Small intestine (tissue), 7 donors: Measurements from ENCODE around the gene PPOX. TPM values are rescaled to one million over a fixed set of nuclear protein-coding genes. Genes with fewer than 3 reads are reported as not detected.

Experiments used
- DNase-seq, 2 donors: peaks; one replicate each; pipeline versions ENCODE4 v3.0.0 to v3.0.0-alpha.2; 2013
- FAIRE-seq: peaks from 2 replicates; lab custom pipeline; 2012; peaks lifted over from hg19 to GRCh38; lab: Jason Lieb, UNC
- H3K27ac ChIP-seq, 3 donors: one replicate each; pipeline ENCODE4 v1.5.1; 2013; ENCODE audit warnings: low read length in 2 of 3, mild to moderate bottlenecking in 2 of 3, control low read depth in 1 of 3, inconsistent platforms in 1 of 3, low read depth in 1 of 3, moderate library complexity in 1 of 3
- H3K27me3 ChIP-seq, 3 donors: one replicate each; pipeline ENCODE4 v1.6.1; 2013; ENCODE audit warnings: low read length in 3 of 3, inconsistent platforms in 1 of 3; ENCODE audit not compliant: control insufficient read depth in 3 of 3, insufficient read depth in 3 of 3
- H3K36me3 ChIP-seq, 3 donors: one replicate each; pipeline ENCODE4 v1.6.1; 2013; ENCODE audit warnings: low read length in 3 of 3, inconsistent platforms in 1 of 3, low read depth in 1 of 3, mild to moderate bottlenecking in 1 of 3, moderate library complexity in 1 of 3; ENCODE audit not compliant: control insufficient read depth in 3 of 3, insufficient read depth in 2 of 3
- H3K4me1 ChIP-seq, 3 donors: one replicate each; pipeline ENCODE4 v1.6.1; 2013; ENCODE audit warnings: low read length in 2 of 3, inconsistent platforms in 1 of 3, low read depth in 1 of 3, mild to moderate bottlenecking in 1 of 3, moderate library complexity in 1 of 3; ENCODE audit not compliant: control insufficient read depth in 3 of 3, insufficient read depth in 2 of 3
- H3K4me3 ChIP-seq, 3 donors: one replicate each; pipeline ENCODE4 v1.5.1; 2013; ENCODE audit warnings: low read length in 3 of 3, control low read depth in 1 of 3, inconsistent platforms in 1 of 3, low read depth in 1 of 3, mild to moderate bottlenecking in 1 of 3, moderate library complexity in 1 of 3
- H3K9me3 ChIP-seq, 2 donors: one replicate each; pipeline ENCODE4 v1.6.1; 2013; ENCODE audit warnings: low read depth in 1 of 2, low read length in 1 of 2; ENCODE audit not compliant: control insufficient read depth in 2 of 2, insufficient read depth in 1 of 2
- WGBS, 3 donors: extraction: QIAGEN DNeasy Blood & Tissue Kit; methylation state at CpG; one replicate each; pipeline ENCODE4 v1.1.7; 2013; 5-methylcytosine and 5-hydroxymethylcytosine counted together
- polyA plus RNA-seq, 4 donors: library from polyadenylated mRNA; stranded (reverse) in 3 of 4; unstranded in 1 of 4; fragments of 200-250 nt in 3 of 4; fragments of 120-200 nt in 1 of 4; gene quantifications; one replicate each; pipeline versions ENCODE4 v1.2.1 to v1.2.3, GENCODE V29; 2013
- donor health status: healthy with polysubstance abuse.
- donor health status: control.
- donor health status: control.
- donor health status: Bipolar disorder and iron deficiency.
- donor health status: healthy.

PPOX gene
- polyA plus RNA-seq, 4 donors = 12.6 to 51.9 (median 18.9) TPM

GRCh38 chr1:161159087-161159912 is 6.9 kb upstream of the PPOX start, which contains the start of gene USP21:
TSS of gene USP21 (plus strand) at chr1:161159500. CDS start at chr1:161160641, 1,141 bp downstream.
- Histone ChIP-seq H3K27me3 (no peaks in the 10 kb centered on the region), H3K36me3 (peaks cover 0 to 48% (median 0%) of the 10 kb centered on the region in 3 donors), H3K4me1 (peaks cover 0 to 31% (median 2%) of the 10 kb centered on the region in 3 donors), H3K9me3 (no peaks in the 10 kb centered on the region), H3K4me3 (peak within 1 kb of the TSS; percentile 79 to 92 (median 92)), H3K27ac (peak within 1 kb of the TSS; percentile 38 to 92 (median 77))
- peak; percentile 92 to 96 for DNase-seq
- FAIRE-seq = no peak
- WGBS, 3 donors = 1 to 3% (median 2%) methylated on average over 55 to 60 of the region's 60 CpGs

- FAIRE-seq (no peak), DNase-seq (no peak)
- H3K4me3 ChIP-seq = peak overlapping the region; percentile 79 to 92 (median 92)
- peaks cover 0 to 52% (median 0%) of the 10 kb centered on the region in 3 donors for H3K36me3 ChIP-seq
- WGBS, 3 donors = 3 to 9% (median 8%) methylated on average over 11 of the region's 11 CpGs
- H3K9me3 ChIP-seq = no peaks in the 10 kb centered on the region
- H3K4me1 ChIP-seq = peaks cover 0 to 29% (median 2%) of the 10 kb centered on the region in 3 donors
- H3K27me3 ChIP-seq = no peaks in the 10 kb centered on the region
- H3K27ac ChIP-seq = peak overlapping the region in 1 of 3 donors; percentile 38
Observed at GRCh38 chr1:161159913-161160243, 6.3 kb upstream of the PPOX start.

DNA sequence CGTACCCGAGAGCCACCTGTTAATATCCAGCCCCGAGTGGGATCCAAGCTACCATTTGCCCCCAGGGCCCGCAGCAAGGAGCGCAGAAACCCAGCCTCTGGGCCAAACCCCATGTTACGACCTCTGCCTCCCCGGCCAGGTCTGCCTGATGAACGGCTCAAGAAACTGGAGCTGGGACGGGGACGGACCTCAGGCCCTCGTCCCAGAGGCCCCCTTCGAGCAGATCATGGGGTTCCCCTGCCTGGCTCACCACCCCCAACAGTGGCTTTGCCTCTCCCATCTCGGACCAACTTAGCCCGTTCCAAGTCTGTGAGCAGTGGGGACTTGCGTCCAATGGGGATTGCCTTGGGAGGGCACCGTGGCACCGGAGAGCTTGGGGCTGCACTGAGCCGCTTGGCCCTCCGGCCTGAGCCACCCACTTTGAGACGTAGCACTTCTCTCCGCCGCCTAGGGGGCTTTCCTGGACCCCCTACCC is 5.5 kb upstream of the PPOX start:
- H3K27me3 ChIP-seq = no peaks in the 10 kb centered on the region
- H3K4me3 ChIP-seq = no peak overlapping the region
- H3K27ac ChIP-seq = no peak overlapping the region
- FAIRE-seq (no peak), DNase-seq (no peak)
- H3K9me3 ChIP-seq = no peaks in the 10 kb centered on the region
- 93 to 96% (median 95%) methylated on average over 22 of the region's 22 CpGs for WGBS, 3 donors
- H3K4me1 ChIP-seq = peaks cover 0 to 37% (median 2%) of the 10 kb centered on the region in 3 donors
- H3K36me3 ChIP-seq = peaks cover 0 to 56% (median 0%) of the 10 kb centered on the region in 3 donors

- Histone ChIP-seq H3K27ac (no peak overlapping the region), H3K36me3 (peaks cover 0 to 56% (median 0%) of the 10 kb centered on the region in 3 donors), H3K9me3 (no peaks in the 10 kb centered on the region), H3K4me3 (no peak overlapping the region), H3K4me1 (peaks cover 0 to 38% (median 2%) of the 10 kb centered on the region in 3 donors), H3K27me3 (no peaks in the 10 kb centered on the region)
- FAIRE-seq (no peak), DNase-seq (no peak)
- 75 to 88% (median 79%) methylated on average over 5 of the region's 5 CpGs for WGBS, 3 donors
Observed at GRCh38 chr1:161161652-161162051, 4.6 kb upstream of the PPOX start.

DNA sequence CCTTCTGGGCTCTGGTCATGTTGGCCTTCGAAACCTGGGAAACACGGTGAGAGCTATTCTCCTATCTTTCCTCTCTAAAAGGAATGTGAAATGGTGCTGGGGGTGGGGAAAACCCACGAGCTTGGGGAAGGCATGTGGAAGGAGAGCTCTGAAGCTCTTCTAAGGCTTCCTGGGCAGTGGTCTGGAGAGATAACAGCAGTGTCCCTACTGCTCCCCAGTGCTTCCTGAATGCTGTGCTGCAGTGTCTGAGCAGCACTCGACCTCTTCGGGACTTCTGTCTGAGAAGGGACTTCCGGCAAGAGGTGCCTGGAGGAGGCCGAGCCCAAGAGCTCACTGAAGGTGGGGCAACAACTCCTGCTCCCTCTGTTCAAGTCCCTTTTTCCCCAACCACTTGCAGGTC is 4.2 kb upstream of the PPOX start:
- Histone ChIP-seq H3K36me3 (peaks cover 0 to 52% (median 0%) of the 10 kb centered on the region in 3 donors), H3K27ac (no peak overlapping the region), H3K4me3 (no peak overlapping the region), H3K9me3 (no peaks in the 10 kb centered on the region), H3K4me1 (peaks cover under 1 to 41% (median 2%) of the 10 kb centered on the region in 3 donors), H3K27me3 (no peaks in the 10 kb centered on the region)
- WGBS, 3 donors = 64 to 79% (median 65%) methylated on average over 7 of the region's 7 CpGs
- no peak for DNase-seq
- no peak for FAIRE-seq

DNA sequence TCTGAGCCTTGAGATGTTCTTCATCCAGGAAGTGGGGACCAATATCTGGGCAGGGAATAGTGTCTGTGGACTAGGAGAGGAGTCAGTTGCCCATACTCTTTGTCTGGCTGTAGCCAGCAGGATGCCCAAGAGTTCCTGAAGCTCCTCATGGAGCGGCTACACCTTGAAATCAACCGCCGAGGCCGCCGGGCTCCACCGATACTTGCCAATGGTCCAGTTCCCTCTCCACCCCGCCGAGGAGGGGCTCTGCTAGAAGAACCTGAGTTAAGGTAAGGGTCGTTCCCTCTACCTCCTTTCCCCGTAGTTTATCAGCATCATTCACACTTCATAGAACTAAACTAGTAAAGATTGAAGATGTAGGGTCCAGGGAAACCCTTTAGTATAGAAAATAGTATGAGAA is 3.4 kb upstream of the PPOX start:
- FAIRE-seq (no peak), DNase-seq (no peak)
- Histone ChIP-seq H3K27me3 (no peaks in the 10 kb centered on the region), H3K4me1 (peaks cover 2 to 45% (median 3%) of the 10 kb centered on the region in 3 donors), H3K4me3 (no peak overlapping the region), H3K9me3 (no peaks in the 10 kb centered on the region), H3K27ac (no peak overlapping the region), H3K36me3 (peaks cover 0 to 51% (median 0%) of the 10 kb centered on the region in 3 donors)
- WGBS, 3 donors = 92 to 95% (median 93%) methylated on average over 10 of the region's 10 CpGs

DNA sequence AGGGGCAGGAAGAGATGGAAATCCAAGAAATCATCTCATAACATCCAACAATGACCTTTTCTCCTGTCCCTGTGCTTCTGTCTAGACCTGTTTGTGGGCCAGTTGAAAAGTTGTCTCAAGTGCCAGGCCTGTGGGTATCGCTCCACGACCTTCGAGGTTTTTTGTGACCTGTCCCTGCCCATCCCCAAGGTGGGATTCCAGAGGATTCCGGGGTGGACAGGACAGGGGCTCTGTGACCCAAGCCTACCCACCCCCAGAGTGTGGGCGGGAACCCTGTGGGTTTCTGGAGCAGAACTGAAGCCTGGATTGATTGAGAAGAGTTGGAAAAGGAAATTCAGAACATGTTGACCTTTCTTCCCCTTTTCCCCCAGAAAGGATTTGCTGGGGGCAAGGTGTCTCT is 2.4 kb upstream of the PPOX start:
- no peaks in the 10 kb centered on the region for H3K27me3 ChIP-seq
- no peak overlapping the region for H3K4me3 ChIP-seq
- H3K4me1 ChIP-seq = peaks cover 2 to 39% (median 3%) of the 10 kb centered on the region in 3 donors
- 91 to 93% (median 93%) methylated on average over 5 of the region's 5 CpGs for WGBS, 3 donors
- H3K9me3 ChIP-seq = no peaks in the 10 kb centered on the region
- FAIRE-seq (no peak), DNase-seq (no peak)
- no peak overlapping the region for H3K27ac ChIP-seq
- H3K36me3 ChIP-seq = peaks cover 0 to 51% (median 0%) of the 10 kb centered on the region in 3 donors

GRCh38 chr1:161164901-161165610 is 1.2 kb upstream of the PPOX start:
- H3K36me3 ChIP-seq = peaks cover 0 to 57% (median 0%) of the 10 kb centered on the region in 3 donors
- WGBS, 3 donors = 56 to 67% (median 63%) methylated on average over 14 of the region's 14 CpGs
- H3K27me3 ChIP-seq = no peaks in the 10 kb centered on the region
- H3K4me1 ChIP-seq = peaks cover 2 to 34% (median 3%) of the 10 kb centered on the region in 3 donors
- H3K27ac ChIP-seq = peak overlapping the region; percentile 69 to 95 (median 90)
- peak overlapping the region in 1 of 3 donors; percentile 59 for H3K4me3 ChIP-seq
- FAIRE-seq (no peak), DNase-seq (no peak)
- H3K9me3 ChIP-seq = no peaks in the 10 kb centered on the region
